Panc1 (cell line): ENCODE results near the gene CDH13. TPM values are rescaled to one million over a fixed set of nuclear protein-coding genes. Genes with fewer than 3 reads are reported as not detected.

Source experiments
- ATAC-seq: fragments of 200-7000 bp; cut with Tn5 transposase; 2 replicates; pipeline ENCODE4 v1.9.1; 2020; ENCODE audit warnings: mild to moderate bottlenecking, moderate library complexity
- BruUV-seq: library from RNA; stranded (reverse); fragments of 400-500 nt; replicated peaks from 2 replicates; lab custom pipeline; 2021; lab: Mats Ljungman, UMichigan
- CTCF ChIA-PET: fragments of 300-600 bp; sonication (Branson Sonifier 250); formaldehyde crosslinking; loops from one replicate; lab custom pipeline; 2022; ENCODE audit warnings: antibody characterized with exemption; lab: Charles Lee
- POLR2A ChIA-PET: fragments of 300-600 bp; sonication (Branson Sonifier 250); formaldehyde crosslinking; loops from one replicate; lab custom pipeline; 2022; ENCODE audit warnings: antibody characterized with exemption; lab: Charles Lee
- DNase-seq: peaks from one replicate; pipeline ENCODE4 v3.0.0-alpha.2; 2010; ENCODE audit warnings: low read depth, low spot score
- H3K27ac ChIP-seq: 2 replicates; pipeline ENCODE4 v1.5.1; 2011; ENCODE audit warnings: mild to moderate bottlenecking, low read length, inconsistent platforms
- H3K27me3 ChIP-seq: fragments of 200-500 bp; sonication (Bioruptor generic); 2 replicates; pipeline ENCODE4 v1.6.0; 2014; ENCODE audit warnings: low read length, inconsistent platforms; ENCODE audit not compliant: control insufficient read depth, insufficient read depth
- H3K36me3 ChIP-seq: fragments of 200-500 bp; sonication (Bioruptor generic); 2 replicates; pipeline ENCODE4 v1.5.1; 2014; ENCODE audit warnings: inconsistent platforms, mild to moderate bottlenecking, low read length, moderate library complexity; ENCODE audit not compliant: control insufficient read depth, insufficient read depth
- H3K4me1 ChIP-seq: 2 replicates; pipeline ENCODE4 v1.5.1; 2011; ENCODE audit warnings: inconsistent platforms, mild to moderate bottlenecking, low read length, moderate library complexity; ENCODE audit not compliant: control insufficient read depth, insufficient read depth
- H3K4me3 ChIP-seq, 2 experiments: 2 replicates each; pipeline ENCODE4 v1.5.1; 2011 to 2012; ENCODE audit warnings: low read depth in 2 of 2, low read length in 2 of 2, mild to moderate bottlenecking in 2 of 2, inconsistent platforms in 1 of 2, moderate library complexity in 1 of 2
- H3K9me3 ChIP-seq: fragments of 200-500 bp; sonication (Bioruptor generic); 2 replicates; pipeline ENCODE4 v1.5.1; 2014; ENCODE audit warnings: low read depth, mild to moderate bottlenecking, inconsistent platforms, low read length, moderate library complexity; ENCODE audit not compliant: control insufficient read depth, insufficient read depth
- CTCF ChIP-seq: fragments of 450-650 bp; IDR thresholded peaks from 2 replicates; pipeline ENCODE4 v1.5.1; 2017; ENCODE audit warnings: mild to moderate bottlenecking
- POLR2AphosphoS5 ChIP-seq: IDR thresholded peaks from 2 replicates; pipeline ENCODE4 v1.6.1; 2012; ENCODE audit warnings: mild to moderate bottlenecking, low read depth, low read length, moderate library complexity
- SIN3A ChIP-seq: IDR thresholded peaks from 2 replicates; pipeline ENCODE4 v1.6.1; 2012; ENCODE audit warnings: low read depth, mild to moderate bottlenecking, low read length, moderate library complexity, borderline replicate concordance; ENCODE audit not compliant: insufficient read depth
- TCF7L2 ChIP-seq: IDR thresholded peaks from 2 replicates; pipeline ENCODE4 v1.6.1; 2011; ENCODE audit warnings: mild to moderate bottlenecking, low read depth, low read length, inconsistent platforms
- in situ Hi-C: cut with HindIII; loops from 2 replicates; pipeline ENCODE4 v1.10.0; 2016; ENCODE audit warnings: low sequenced_read_pairs, low pct_unique_long_range_greater_than_20kb
- intact Hi-C: fragments of 100-400 bp; cut with micrococcal nuclease; formaldehyde crosslinking; loops from one replicate; pipeline ENCODE4 v1.10.0; 2022; ENCODE audit not compliant: unreplicated experiment
- total RNA-seq: library from RNA; stranded (reverse); gene quantifications from one replicate; pipeline ENCODE4 v1.2.1, GENCODE V29; 2021; ENCODE audit not compliant: unreplicated experiment
- TF ChIP-seq, protein P1 (sequence below), 2 experiments: IDR thresholded peaks; 2 replicates each; pipeline ENCODE4 v1.6.1; 2011 to 2012; ENCODE audit warnings: low read depth in 2 of 2, control low read depth in 1 of 2, low read length in 1 of 2, mild to moderate bottlenecking in 1 of 2, moderate library complexity in 1 of 2; ENCODE audit not compliant: insufficient read depth in 1 of 2

CDH13 gene
- total RNA-seq, 1 experiment from 2014 or later: not detected

DNA sequence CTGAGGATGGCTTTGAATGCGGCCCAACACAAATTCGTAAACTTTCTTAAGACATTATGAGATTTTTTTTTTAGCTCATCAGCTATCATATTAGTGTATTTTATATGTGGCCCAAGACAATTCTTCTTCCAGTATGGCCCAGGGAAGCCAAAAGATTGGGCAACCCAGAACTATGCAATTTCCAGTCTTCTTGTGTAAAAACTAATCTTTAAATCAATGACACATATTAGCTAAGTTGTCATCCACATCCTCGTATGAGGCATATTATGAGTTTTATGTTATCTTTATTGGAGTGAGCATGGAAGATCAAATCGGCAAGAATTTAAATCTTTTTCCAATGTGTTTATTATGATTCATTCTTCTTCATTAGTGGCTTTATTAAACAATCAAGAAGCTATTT is 982.4 kb downstream of the CDH13 start:
- no peaks in the 10 kb centered on the region for H3K4me1 ChIP-seq
- ATAC-seq: no peak
- TF ChIP-seq CTCF: no peak
- TF ChIP-seq TCF7L2: no peak
- TF ChIP-seq POLR2AphosphoS5: no peak
- no peak for TF ChIP-seq SIN3A
- TF ChIP-seq, protein P1, sequence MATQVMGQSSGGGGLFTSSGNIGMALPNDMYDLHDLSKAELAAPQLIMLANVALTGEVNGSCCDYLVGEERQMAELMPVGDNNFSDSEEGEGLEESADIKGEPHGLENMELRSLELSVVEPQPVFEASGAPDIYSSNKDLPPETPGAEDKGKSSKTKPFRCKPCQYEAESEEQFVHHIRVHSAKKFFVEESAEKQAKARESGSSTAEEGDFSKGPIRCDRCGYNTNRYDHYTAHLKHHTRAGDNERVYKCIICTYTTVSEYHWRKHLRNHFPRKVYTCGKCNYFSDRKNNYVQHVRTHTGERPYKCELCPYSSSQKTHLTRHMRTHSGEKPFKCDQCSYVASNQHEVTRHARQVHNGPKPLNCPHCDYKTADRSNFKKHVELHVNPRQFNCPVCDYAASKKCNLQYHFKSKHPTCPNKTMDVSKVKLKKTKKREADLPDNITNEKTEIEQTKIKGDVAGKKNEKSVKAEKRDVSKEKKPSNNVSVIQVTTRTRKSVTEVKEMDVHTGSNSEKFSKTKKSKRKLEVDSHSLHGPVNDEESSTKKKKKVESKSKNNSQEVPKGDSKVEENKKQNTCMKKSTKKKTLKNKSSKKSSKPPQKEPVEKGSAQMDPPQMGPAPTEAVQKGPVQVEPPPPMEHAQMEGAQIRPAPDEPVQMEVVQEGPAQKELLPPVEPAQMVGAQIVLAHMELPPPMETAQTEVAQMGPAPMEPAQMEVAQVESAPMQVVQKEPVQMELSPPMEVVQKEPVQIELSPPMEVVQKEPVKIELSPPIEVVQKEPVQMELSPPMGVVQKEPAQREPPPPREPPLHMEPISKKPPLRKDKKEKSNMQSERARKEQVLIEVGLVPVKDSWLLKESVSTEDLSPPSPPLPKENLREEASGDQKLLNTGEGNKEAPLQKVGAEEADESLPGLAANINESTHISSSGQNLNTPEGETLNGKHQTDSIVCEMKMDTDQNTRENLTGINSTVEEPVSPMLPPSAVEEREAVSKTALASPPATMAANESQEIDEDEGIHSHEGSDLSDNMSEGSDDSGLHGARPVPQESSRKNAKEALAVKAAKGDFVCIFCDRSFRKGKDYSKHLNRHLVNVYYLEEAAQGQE (IDR thresholded peaks at IDR 0.05; ENCODE audit: insufficient read depth in 1 of 2, low read depth in 2 of 2, low read length in 1 of 2): no peak
- no peak for DNase-seq
- CTCF ChIA-PET: no interaction called here
- H3K27ac ChIP-seq: no peak overlapping the region
- no peaks in the 10 kb centered on the region for H3K9me3 ChIP-seq
- no peaks in the 10 kb centered on the region for H3K27me3 ChIP-seq
- POLR2A ChIA-PET: no interaction called here
- no peaks in the 10 kb centered on the region for H3K36me3 ChIP-seq
- in situ Hi-C loops (no loop called here), intact Hi-C loops (no loop called here)
- no TSS peak for BruUV-seq
- no peak overlapping the region for H3K4me3 ChIP-seq

GRCh38 chr16:83615141-83615952 is 988.6 kb downstream of the CDH13 start:
- H3K4me1 ChIP-seq: no peaks in the 10 kb centered on the region
- DNase-seq: no peak
- in situ Hi-C loops: no loop called here
- no peak for TF ChIP-seq CTCF
- no peak for TF ChIP-seq POLR2AphosphoS5
- no peak for TF ChIP-seq TCF7L2
- no peak for TF ChIP-seq SIN3A
- TF ChIP-seq, protein P1 (IDR thresholded peaks at IDR 0.05; ENCODE audit: insufficient read depth in 1 of 2, low read depth in 2 of 2, low read length in 1 of 2): no peak
- intact Hi-C loops: no loop called here
- H3K27me3 ChIP-seq: no peaks in the 10 kb centered on the region
- H3K4me3 ChIP-seq: no peak overlapping the region
- no peak overlapping the region for H3K27ac ChIP-seq
- no peak for ATAC-seq
- BruUV-seq: no TSS peak
- H3K36me3 ChIP-seq: no peaks in the 10 kb centered on the region
- ChIA-PET CTCF (no interaction called here), POLR2A (no interaction called here)
- no peaks in the 10 kb centered on the region for H3K9me3 ChIP-seq
